HCT116 (cell line): ENCODE results near the gene KCTD1. TPM values are rescaled to one million over a fixed set of nuclear protein-coding genes. Genes with fewer than 3 reads are reported as not detected.

Source experiments
- ATAC-seq: fragments of 200-7000 bp; cut with Tn5 transposase; 2 replicates; pipeline ENCODE4 v1.9.1; 2020; ENCODE audit warnings: mild to moderate bottlenecking, moderate library complexity
- BruUV-seq: library from RNA; stranded (reverse); fragments of 400-500 nt; replicated peaks from 2 replicates; lab custom pipeline; 2021; lab: Mats Ljungman, UMichigan
- CTCF ChIA-PET: fragments of 300-600 bp; sonication (Branson Sonifier 250); formaldehyde crosslinking; loops from one replicate; lab custom pipeline; 2021; ENCODE audit warnings: antibody characterized with exemption; lab: Charles Lee
- POLR2A ChIA-PET: fragments of 300-600, 350-600 bp; sonication (Branson Sonifier 250); formaldehyde crosslinking; loops from one replicate; lab custom pipeline; 2021; ENCODE audit warnings: antibody characterized with exemption; lab: Charles Lee
- RAD21 ChIA-PET, 2 experiments: fragments of 300-600 bp; sonication (Branson Sonifier 250); formaldehyde crosslinking; loops; one replicate each; lab custom pipeline; 2023; ENCODE audit warnings: low total read pairs in 2 of 2; ENCODE audit not compliant: uncharacterized antibody in 2 of 2, unreplicated experiment in 2 of 2, low non-redundant PET in 1 of 2; lab: Charles Lee
- DNase-seq: peaks from one replicate; pipeline ENCODE4 v3.0.0-alpha.2; 2010; ENCODE audit warnings: low read depth, low spot score
- H2AFZ ChIP-seq: fragments of 200-600 bp; shearing (Covaris generic), sonication (generic); 2 replicates; pipeline ENCODE4 v1.6.1; 2017; ENCODE audit warnings: low read depth, mixed run types, mixed read lengths, antibody characterized with exemption, low read length; ENCODE audit not compliant: poor library complexity, severe bottlenecking
- H3K27ac ChIP-seq: 2 replicates; pipeline ENCODE4 v1.5.1; 2012; ENCODE audit warnings: low read depth, low read length
- H3K27me3 ChIP-seq: fragments of 200-600 bp; sonication (generic); 2 replicates; pipeline ENCODE4 v1.6.1; 2016; ENCODE audit warnings: mixed run types, low read length, mixed read lengths; ENCODE audit not compliant: insufficient read depth
- H3K36me3 ChIP-seq, 2 experiments: fragments of 200-500 bp in 1 of 2; fragments of 200-600 bp in 1 of 2; sonication (Bioruptor generic) in 1 of 2; sonication (generic) in 1 of 2; 2 replicates each; pipeline versions ENCODE4 v1.5.1 to v1.6.1; 2014 to 2016; ENCODE audit warnings: low read length in 2 of 2, inconsistent platforms in 1 of 2, mixed read lengths in 1 of 2, mixed run types in 1 of 2; ENCODE audit not compliant: insufficient read depth in 2 of 2, control insufficient read depth in 1 of 2
- H3K4me1 ChIP-seq, 2 experiments: fragments of 200-600 bp in 1 of 2; sonication (generic) in 1 of 2; 2 replicates each; pipeline versions ENCODE4 v1.5.1 to v1.6.1; 2012 to 2017; ENCODE audit warnings: low read length in 2 of 2, inconsistent platforms in 1 of 2, mild to moderate bottlenecking in 1 of 2, mixed read lengths in 1 of 2, mixed run types in 1 of 2, moderate library complexity in 1 of 2; ENCODE audit not compliant: insufficient read depth in 2 of 2, control insufficient read depth in 1 of 2
- H3K4me2 ChIP-seq: fragments of 200-600 bp; sonication (generic); 2 replicates; pipeline ENCODE4 v1.6.1; 2017; ENCODE audit warnings: mixed run types, low read length, mixed read lengths
- H3K4me3 ChIP-seq, 2 experiments: fragments of 200-600 bp in 1 of 2; sonication (generic) in 1 of 2; replicated peaks in 1 of 2; 2 replicates each; pipeline ENCODE4 v1.5.1; 2011 to 2016; ENCODE audit warnings: low read length in 2 of 2, control low read depth in 1 of 2, low read depth in 1 of 2, mild to moderate bottlenecking in 1 of 2, mixed read lengths in 1 of 2, mixed run types in 1 of 2
- H3K79me2 ChIP-seq: fragments of 200-600 bp; sonication (generic); 2 replicates; pipeline ENCODE4 v1.6.1; 2017; ENCODE audit warnings: mild to moderate bottlenecking, mixed run types, low read length, moderate library complexity, mixed read lengths; ENCODE audit not compliant: insufficient read depth
- H3K9ac ChIP-seq: fragments of 200-600 bp; sonication (generic); 2 replicates; pipeline ENCODE4 v1.6.1; 2016; ENCODE audit warnings: low read length, mixed read lengths
- H3K9me2 ChIP-seq: fragments of 200-600 bp; sonication (generic), shearing (Covaris generic); 2 replicates; pipeline ENCODE4 v1.6.1; 2017; ENCODE audit warnings: mixed run types, mild to moderate bottlenecking, moderate library complexity; ENCODE audit not compliant: insufficient read depth
- H3K9me3 ChIP-seq, 2 experiments: fragments of 200-500 bp in 1 of 2; fragments of 200-600 bp in 1 of 2; sonication (Bioruptor generic) in 1 of 2; sonication (generic) in 1 of 2; 2 replicates each; pipeline ENCODE4 v1.6.1; 2014 to 2017; ENCODE audit warnings: low read length in 2 of 2, mixed read lengths in 2 of 2, inconsistent platforms in 1 of 2, low read depth in 1 of 2, mild to moderate bottlenecking in 1 of 2, mixed run types in 1 of 2, moderate library complexity in 1 of 2; ENCODE audit not compliant: control insufficient read depth in 1 of 2, insufficient read depth in 1 of 2
- H4K20me1 ChIP-seq: fragments of 200-600 bp; sonication (generic), shearing (Covaris generic); 2 replicates; pipeline ENCODE4 v1.6.1; 2017; ENCODE audit warnings: mixed run types, mild to moderate bottlenecking, moderate library complexity; ENCODE audit not compliant: insufficient read depth
- CBX3 ChIP-seq: IDR thresholded peaks from 2 replicates; pipeline ENCODE4 v1.6.1; 2012; ENCODE audit warnings: low read depth
- CEBPB ChIP-seq: IDR thresholded peaks from 2 replicates; pipeline ENCODE4 v1.6.1; 2012; ENCODE audit warnings: low read depth
- EGR1 ChIP-seq: IDR thresholded peaks from 2 replicates; pipeline ENCODE4 v1.6.1; 2012; ENCODE audit warnings: low read depth
- EZH2 ChIP-seq: fragments of 200-600 bp; sonication (generic); IDR thresholded peaks from 2 replicates; pipeline ENCODE4 v1.6.1; 2017; ENCODE audit warnings: antibody characterized with exemption, mixed run types
- EZH2phosphoT487 ChIP-seq: fragments of 200-600 bp; IDR thresholded peaks from 2 replicates; pipeline ENCODE4 v1.6.1; 2018; ENCODE audit warnings: antibody characterized with exemption, borderline replicate concordance
- FOSL1 ChIP-seq: IDR thresholded peaks from 2 replicates; pipeline ENCODE4 v1.6.1; 2012; ENCODE audit warnings: low read depth
- POLR2AphosphoS5 ChIP-seq: IDR thresholded peaks from 2 replicates; pipeline ENCODE4 v1.6.1; 2011; ENCODE audit warnings: mild to moderate bottlenecking, low read depth, low read length, moderate library complexity
- RAD21 ChIP-seq: IDR thresholded peaks from 2 replicates; pipeline ENCODE4 v1.6.1; 2012; ENCODE audit warnings: low read depth, mild to moderate bottlenecking
- SIN3A ChIP-seq: IDR thresholded peaks from 2 replicates; pipeline ENCODE4 v1.6.1; 2012; ENCODE audit warnings: low read depth
- SP1 ChIP-seq: IDR thresholded peaks from 2 replicates; pipeline ENCODE4 v1.6.1; 2012; ENCODE audit warnings: low read depth
- YY1 ChIP-seq: IDR thresholded peaks from 2 replicates; pipeline ENCODE4 v1.6.1; 2011; ENCODE audit warnings: low read length, low read depth, moderate library complexity, mild to moderate bottlenecking; ENCODE audit not compliant: insufficient replicate concordance; ENCODE audit errors: extremely low read depth
- ZFX ChIP-seq: fragments of 450-650 bp; IDR thresholded peaks from 2 replicates; pipeline ENCODE4 v1.6.1; 2017
- ZNF274 ChIP-seq: fragments of 200-500 bp; sonication (Bioruptor generic); IDR thresholded peaks from 2 replicates; pipeline ENCODE4 v1.6.1; 2014; ENCODE audit warnings: mild to moderate bottlenecking, low read depth, low read length, inconsistent platforms
- intact Hi-C: fragments of 100-400 bp; cut with micrococcal nuclease; formaldehyde crosslinking; loops from 2 replicates; pipeline ENCODE4 v1.10.0; 2022
- total RNA-seq: library from RNA; stranded (reverse); gene quantifications from one replicate; pipeline ENCODE4 v1.2.1, GENCODE V29; 2021; ENCODE audit not compliant: unreplicated experiment
- TF ChIP-seq, protein P1 (sequence below): IDR thresholded peaks from 2 replicates; pipeline ENCODE4 v1.6.1; 2012
- TF ChIP-seq, protein P2 (sequence below): IDR thresholded peaks from 2 replicates; pipeline ENCODE4 v1.6.1; 2011; ENCODE audit warnings: mild to moderate bottlenecking, low read length, moderate library complexity; ENCODE audit not compliant: insufficient replicate concordance; ENCODE audit errors: extremely low read depth
- TF ChIP-seq, protein P3 (sequence below): IDR thresholded peaks from 2 replicates; pipeline ENCODE4 v1.6.1; 2012
- TF ChIP-seq, protein P4 (sequence below), 3 experiments: fragments of 200-600 bp in 1 of 3; sonication (generic) in 1 of 3; IDR thresholded peaks in 2 of 3; conservative IDR thresholded peaks in 1 of 3; 2 replicates each; pipeline ENCODE4 v1.5.1; 2012 to 2017; ENCODE audit warnings: low read depth in 2 of 3, low read length in 2 of 3, antibody characterized with exemption in 1 of 3, borderline replicate concordance in 1 of 3, control low read depth in 1 of 3, mild to moderate bottlenecking in 1 of 3, mixed read lengths in 1 of 3, mixed run types in 1 of 3, moderate library complexity in 1 of 3; ENCODE audit not compliant: insufficient read depth in 1 of 3

The KCTD1 gene
- total RNA-seq, 1 experiment from 2014 or later, result 16.8 TPM

DNA sequence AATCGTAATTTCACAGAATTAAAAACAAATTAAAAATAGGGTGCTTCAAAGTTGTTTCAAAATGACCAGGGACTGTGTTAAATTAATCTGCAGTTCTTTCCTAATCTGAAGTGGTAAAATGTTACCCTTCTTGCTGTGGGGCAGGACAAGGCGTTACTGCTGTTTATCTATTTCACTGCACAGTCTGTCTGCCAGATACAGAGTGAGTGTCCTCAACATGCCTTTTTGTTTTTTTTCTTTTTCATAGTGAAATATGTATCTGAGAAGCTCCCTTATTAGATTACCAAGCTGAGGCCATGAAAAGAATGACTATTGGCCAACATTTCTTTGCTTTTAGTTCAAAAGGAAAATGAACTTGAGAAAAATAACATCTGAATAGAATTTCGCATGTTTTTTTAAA is 38.0 kb downstream of the KCTD1 start:
- peaks cover 6 to 17% of the 10 kb centered on the region in 2 experiments; a peak in 2 of 4 replicates for H3K4me1 ChIP-seq
- no peak for TF ChIP-seq RAD21
- TF ChIP-seq CEBPB, result no peak
- TF ChIP-seq SP1, result no peak
- TF ChIP-seq CBX3, result no peak
- TF ChIP-seq YY1, result no peak
- TF ChIP-seq, protein P1, sequence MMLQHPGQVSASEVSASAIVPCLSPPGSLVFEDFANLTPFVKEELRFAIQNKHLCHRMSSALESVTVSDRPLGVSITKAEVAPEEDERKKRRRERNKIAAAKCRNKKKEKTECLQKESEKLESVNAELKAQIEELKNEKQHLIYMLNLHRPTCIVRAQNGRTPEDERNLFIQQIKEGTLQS, result no peak
- TF ChIP-seq SIN3A, result no peak
- no peak for TF ChIP-seq FOSL1
- no peak for TF ChIP-seq EZH2phosphoT487
- TF ChIP-seq ZNF274, result no peak
- TF ChIP-seq, protein P2, sequence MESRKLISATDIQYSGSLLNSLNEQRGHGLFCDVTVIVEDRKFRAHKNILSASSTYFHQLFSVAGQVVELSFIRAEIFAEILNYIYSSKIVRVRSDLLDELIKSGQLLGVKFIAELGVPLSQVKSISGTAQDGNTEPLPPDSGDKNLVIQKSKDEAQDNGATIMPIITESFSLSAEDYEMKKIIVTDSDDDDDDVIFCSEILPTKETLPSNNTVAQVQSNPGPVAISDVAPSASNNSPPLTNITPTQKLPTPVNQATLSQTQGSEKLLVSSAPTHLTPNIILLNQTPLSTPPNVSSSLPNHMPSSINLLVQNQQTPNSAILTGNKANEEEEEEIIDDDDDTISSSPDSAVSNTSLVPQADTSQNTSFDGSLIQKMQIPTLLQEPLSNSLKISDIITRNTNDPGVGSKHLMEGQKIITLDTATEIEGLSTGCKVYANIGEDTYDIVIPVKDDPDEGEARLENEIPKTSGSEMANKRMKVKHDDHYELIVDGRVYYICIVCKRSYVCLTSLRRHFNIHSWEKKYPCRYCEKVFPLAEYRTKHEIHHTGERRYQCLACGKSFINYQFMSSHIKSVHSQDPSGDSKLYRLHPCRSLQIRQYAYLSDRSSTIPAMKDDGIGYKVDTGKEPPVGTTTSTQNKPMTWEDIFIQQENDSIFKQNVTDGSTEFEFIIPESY, result no peak
- TF ChIP-seq, protein P3, sequence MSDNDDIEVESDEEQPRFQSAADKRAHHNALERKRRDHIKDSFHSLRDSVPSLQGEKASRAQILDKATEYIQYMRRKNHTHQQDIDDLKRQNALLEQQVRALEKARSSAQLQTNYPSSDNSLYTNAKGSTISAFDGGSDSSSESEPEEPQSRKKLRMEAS, result no peak
- TF ChIP-seq, protein P4, sequence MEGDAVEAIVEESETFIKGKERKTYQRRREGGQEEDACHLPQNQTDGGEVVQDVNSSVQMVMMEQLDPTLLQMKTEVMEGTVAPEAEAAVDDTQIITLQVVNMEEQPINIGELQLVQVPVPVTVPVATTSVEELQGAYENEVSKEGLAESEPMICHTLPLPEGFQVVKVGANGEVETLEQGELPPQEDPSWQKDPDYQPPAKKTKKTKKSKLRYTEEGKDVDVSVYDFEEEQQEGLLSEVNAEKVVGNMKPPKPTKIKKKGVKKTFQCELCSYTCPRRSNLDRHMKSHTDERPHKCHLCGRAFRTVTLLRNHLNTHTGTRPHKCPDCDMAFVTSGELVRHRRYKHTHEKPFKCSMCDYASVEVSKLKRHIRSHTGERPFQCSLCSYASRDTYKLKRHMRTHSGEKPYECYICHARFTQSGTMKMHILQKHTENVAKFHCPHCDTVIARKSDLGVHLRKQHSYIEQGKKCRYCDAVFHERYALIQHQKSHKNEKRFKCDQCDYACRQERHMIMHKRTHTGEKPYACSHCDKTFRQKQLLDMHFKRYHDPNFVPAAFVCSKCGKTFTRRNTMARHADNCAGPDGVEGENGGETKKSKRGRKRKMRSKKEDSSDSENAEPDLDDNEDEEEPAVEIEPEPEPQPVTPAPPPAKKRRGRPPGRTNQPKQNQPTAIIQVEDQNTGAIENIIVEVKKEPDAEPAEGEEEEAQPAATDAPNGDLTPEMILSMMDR (IDR thresholded peaks at IDR 0.05 in 2 of 3, conservative IDR thresholded peaks at IDR 0.05 in 1 of 3; ENCODE audit: borderline replicate concordance in 1 of 3, insufficient read depth in 1 of 3, low read depth in 2 of 3, low read length in 2 of 3), result no peak
- TF ChIP-seq EZH2, result no peak
- TF ChIP-seq POLR2AphosphoS5, result no peak
- no peak for TF ChIP-seq ZFX
- no peak for TF ChIP-seq EGR1
- no peak overlapping the region for H3K27ac ChIP-seq
- no peaks in the 10 kb centered on the region for H3K27me3 ChIP-seq
- H3K9ac ChIP-seq, result no peak overlapping the region
- CTCF ChIA-PET, result no interaction called here
- H3K4me2 ChIP-seq, result no peak overlapping the region
- no peak overlapping the region for H2AFZ ChIP-seq
- intact Hi-C loops, result no loop called here
- no peaks in the 10 kb centered on the region for H3K36me3 ChIP-seq
- H3K9me3 ChIP-seq, result no peaks in the 10 kb centered on the region
- H4K20me1 ChIP-seq, result no peaks in the 10 kb centered on the region
- no peaks in the 10 kb centered on the region for H3K79me2 ChIP-seq
- no peaks in the 10 kb centered on the region for H3K9me2 ChIP-seq
- ATAC-seq, result no peak
- RAD21 ChIA-PET, result no interaction called here
- POLR2A ChIA-PET, result no interaction called here
- no TSS peak for BruUV-seq
- H3K4me3 ChIP-seq, result no peak overlapping the region
- no peak for DNase-seq
